Right lobe of liver (tissue), 6 donors: ENCODE data around the gene UTS2R. TPM values are rescaled to one million over a fixed set of nuclear protein-coding genes. Genes with fewer than 3 reads are reported as not detected.

ENCODE experiments used
- ATAC-seq, 4 donors: fragments of 200-7000 bp; cut with Tn5 transposase; one replicate each; pipeline ENCODE4 v1.9.1; 2020; ENCODE audit warnings: mild to moderate bottlenecking in 4 of 4, moderate library complexity in 4 of 4
- DNase-seq, 3 donors: peaks; one replicate each; pipeline ENCODE4 v3.0.0-alpha.2; 2020
- H3K27ac ChIP-seq, 3 donors: fragments of 200-600 bp; one replicate each; pipeline ENCODE4 v1.8.0; 2022
- H3K27me3 ChIP-seq, 2 donors: fragments of 200-600 bp; one replicate each; pipeline ENCODE4 v1.8.0; 2022
- H3K36me3 ChIP-seq, 4 donors: fragments of 200-600 bp; sonication (generic) in 1 of 4; one replicate each; pipeline versions ENCODE4 v1.5.1 to v1.8.0; 2017 to 2022; ENCODE audit warnings: control low read depth in 1 of 4
- H3K4me1 ChIP-seq, 4 donors: fragments of 200-600 bp; sonication (generic) in 1 of 4; one replicate each; pipeline versions ENCODE4 v1.5.1 to v1.8.0; 2017 to 2022; ENCODE audit warnings: control low read depth in 1 of 4
- H3K4me3 ChIP-seq, 3 donors: fragments of 200-600 bp; one replicate each; pipeline ENCODE4 v1.8.0; 2022
- H3K9me3 ChIP-seq, 4 donors: fragments of 200-600 bp; sonication (generic) in 1 of 4; one replicate each; pipeline versions ENCODE4 v1.5.1 to v1.8.0; 2017 to 2022; ENCODE audit warnings: control low read depth in 1 of 4
- POLR2A ChIP-seq: fragments of 450-650 bp; IDR thresholded peaks from one replicate; pipeline ENCODE4 v1.6.1; 2017; ENCODE audit warnings: antibody characterized with exemption, mild to moderate bottlenecking
- WGBS: methylation state at CpG from one replicate; pipeline ENCODE4 v1.1.6; 2018; ENCODE audit warnings: low coverage, low lambda C conversion rate; ENCODE audit not compliant: insufficient coverage; ENCODE audit errors: missing lambda C conversion rate; 5-methylcytosine and 5-hydroxymethylcytosine counted together
- intact Hi-C, 2 donors: fragments of 100-400 bp; cut with DNase I; formaldehyde crosslinking; loops; one replicate each; pipeline versions ENCODE4 v1.11.2 to v1.14.1; 2022
- total RNA-seq, 6 experiments: library from RNA; depleted of rRNA in 2 of 6; stranded (reverse); fragments of >200 nt in 2 of 6; fragmentation: NEBNext Ultra II Directional in 3 of 6; extraction: Animal tissue kit (Norgen Biotek cat#: 25700) in 3 of 6; gene quantifications; one replicate each; pipeline versions ENCODE4 v1.1.0 to v1.2.4, GENCODE V29; 2016 to 2023
- TF ChIP-seq, protein P1 (sequence below), 4 donors: fragments of 200-600 bp in 3 of 4; fragments of 450-650 bp in 1 of 4; IDR thresholded peaks; one replicate each; pipeline versions ENCODE4 v1.5.1 to v1.8.0; 2016 to 2022; ENCODE audit warnings: antibody characterized with exemption in 4 of 4, mild to moderate bottlenecking in 2 of 4
- donor health status: DM: no; HTN: yes; CAD: no.
- donor health status: DM: no; HTN: no; CAD: no.
- donor health status: DM: no; HTN: no; CAD: no.
- donor health status: DM: no; HTN: yes; CAD: no.
- donor health status: DM: no; HTN: yes; CAD: no.

UTS2R gene
- total RNA-seq, 6 experiments from 2014 or later, result not detected

DNA sequence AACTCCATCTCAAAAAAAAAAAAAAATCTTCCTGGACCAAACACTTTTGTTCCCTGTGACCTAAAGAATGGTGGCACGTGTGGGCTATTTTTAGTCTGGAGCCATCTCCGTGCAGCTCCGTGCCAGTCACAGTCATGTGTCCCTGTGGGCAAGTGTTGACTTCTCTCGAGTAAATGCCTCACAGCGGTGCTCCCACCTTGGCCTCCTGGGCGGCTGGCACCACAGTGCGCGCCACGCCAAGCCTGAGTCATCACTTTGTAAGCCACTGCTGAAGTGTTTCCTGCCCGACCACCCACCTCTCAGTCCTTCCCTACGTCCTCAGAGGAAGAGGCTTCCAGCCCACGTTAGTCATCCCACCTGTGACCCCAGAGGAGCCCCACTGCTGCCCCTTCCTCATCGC, 35.7 kb downstream of the UTS2R start:
- Histone ChIP-seq H3K27me3 (no peaks in the 10 kb centered on the region), H3K36me3 (no peaks in the 10 kb centered on the region), H3K4me3 (no peak overlapping the region), H3K27ac (no peak overlapping the region), H3K4me1 (peaks cover 0 to 8% (median 0%) of the 10 kb centered on the region in 4 donors), H3K9me3 (no peaks in the 10 kb centered on the region)
- WGBS, result 64% methylated on average over 4 of the region's 13 CpGs
- ATAC-seq (no peak), DNase-seq (no peak)
- TF ChIP-seq POLR2A, result no peak
- TF ChIP-seq, protein P1, sequence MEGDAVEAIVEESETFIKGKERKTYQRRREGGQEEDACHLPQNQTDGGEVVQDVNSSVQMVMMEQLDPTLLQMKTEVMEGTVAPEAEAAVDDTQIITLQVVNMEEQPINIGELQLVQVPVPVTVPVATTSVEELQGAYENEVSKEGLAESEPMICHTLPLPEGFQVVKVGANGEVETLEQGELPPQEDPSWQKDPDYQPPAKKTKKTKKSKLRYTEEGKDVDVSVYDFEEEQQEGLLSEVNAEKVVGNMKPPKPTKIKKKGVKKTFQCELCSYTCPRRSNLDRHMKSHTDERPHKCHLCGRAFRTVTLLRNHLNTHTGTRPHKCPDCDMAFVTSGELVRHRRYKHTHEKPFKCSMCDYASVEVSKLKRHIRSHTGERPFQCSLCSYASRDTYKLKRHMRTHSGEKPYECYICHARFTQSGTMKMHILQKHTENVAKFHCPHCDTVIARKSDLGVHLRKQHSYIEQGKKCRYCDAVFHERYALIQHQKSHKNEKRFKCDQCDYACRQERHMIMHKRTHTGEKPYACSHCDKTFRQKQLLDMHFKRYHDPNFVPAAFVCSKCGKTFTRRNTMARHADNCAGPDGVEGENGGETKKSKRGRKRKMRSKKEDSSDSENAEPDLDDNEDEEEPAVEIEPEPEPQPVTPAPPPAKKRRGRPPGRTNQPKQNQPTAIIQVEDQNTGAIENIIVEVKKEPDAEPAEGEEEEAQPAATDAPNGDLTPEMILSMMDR (IDR thresholded peaks at IDR 0.05), result no peak
- intact Hi-C loops, result no loop called here

DNA sequence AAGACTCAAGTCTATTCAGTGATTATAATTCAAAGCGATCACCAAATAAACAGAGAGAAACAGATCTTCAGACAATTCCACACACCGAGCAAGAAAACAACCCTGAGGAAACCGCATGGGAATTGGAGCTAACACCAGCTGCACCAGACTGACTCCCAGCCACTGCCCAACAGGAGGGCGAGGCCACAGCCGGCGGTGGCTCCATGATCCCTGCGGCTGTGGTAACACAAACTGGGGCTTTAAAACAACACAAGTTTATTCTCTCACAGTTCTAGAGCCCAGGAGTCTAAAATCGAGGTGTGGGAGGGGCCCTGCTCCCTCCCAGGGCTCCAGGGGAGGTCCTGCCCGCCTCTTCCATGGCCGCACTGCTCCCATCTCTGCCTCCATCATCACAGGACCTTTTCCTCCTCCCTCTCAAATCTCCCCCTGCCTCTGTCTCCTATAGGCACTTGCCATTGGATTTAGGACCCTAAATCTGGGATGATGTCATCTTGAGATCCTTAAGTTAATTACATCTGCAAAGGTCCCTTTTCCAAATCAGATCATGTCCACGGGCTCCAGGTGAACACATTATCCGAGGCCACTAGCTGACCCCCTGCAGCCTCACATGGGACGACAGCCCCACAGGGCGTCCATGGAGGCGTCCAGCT, 36.8 kb downstream of the UTS2R start:
- DNase-seq (no peak), ATAC-seq (no peak)
- H3K4me3 ChIP-seq, result no peak overlapping the region
- no peaks in the 10 kb centered on the region for H3K36me3 ChIP-seq
- 94% methylated on average over 6 of the region's 15 CpGs for WGBS
- H3K9me3 ChIP-seq, result no peaks in the 10 kb centered on the region
- TF ChIP-seq, protein P1 (IDR thresholded peaks at IDR 0.05), result no peak
- no peak for TF ChIP-seq POLR2A
- H3K4me1 ChIP-seq, result no peaks in the 10 kb centered on the region
- intact Hi-C loops, result no loop called here
- no peak overlapping the region for H3K27ac ChIP-seq
- no peaks in the 10 kb centered on the region for H3K27me3 ChIP-seq

DNA sequence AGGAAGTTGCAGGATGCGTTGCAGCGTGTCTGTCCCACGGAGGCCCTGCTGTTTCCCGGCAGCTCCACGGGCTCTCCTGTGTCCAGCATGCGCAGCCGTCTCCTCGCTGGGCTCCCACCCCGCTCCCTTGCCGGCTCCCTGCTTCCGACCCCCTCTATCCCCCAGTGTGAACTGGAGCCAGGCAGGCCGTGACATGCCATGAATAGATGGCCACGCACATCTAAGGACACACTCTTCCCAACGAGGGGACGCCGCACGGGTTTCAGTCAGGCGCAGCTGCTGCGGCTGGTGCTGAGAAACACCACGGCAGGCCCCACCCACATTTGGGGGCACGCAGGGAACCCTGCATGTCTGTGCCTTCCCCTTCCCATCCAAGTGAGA, 37.4 kb downstream of the UTS2R start:
- H3K36me3 ChIP-seq, result no peaks in the 10 kb centered on the region
- no peaks in the 10 kb centered on the region for H3K27me3 ChIP-seq
- DNase-seq (no peak), ATAC-seq (no peak)
- TF ChIP-seq POLR2A, result no peak
- TF ChIP-seq, protein P1 (IDR thresholded peaks at IDR 0.05), result no peak
- no peaks in the 10 kb centered on the region for H3K4me1 ChIP-seq
- H3K9me3 ChIP-seq, result no peaks in the 10 kb centered on the region
- intact Hi-C loops, result no loop called here
- no peak overlapping the region for H3K27ac ChIP-seq
- H3K4me3 ChIP-seq, result no peak overlapping the region
- WGBS, result no CpG with 5 or more reads among the region's 21 CpGs

DNA sequence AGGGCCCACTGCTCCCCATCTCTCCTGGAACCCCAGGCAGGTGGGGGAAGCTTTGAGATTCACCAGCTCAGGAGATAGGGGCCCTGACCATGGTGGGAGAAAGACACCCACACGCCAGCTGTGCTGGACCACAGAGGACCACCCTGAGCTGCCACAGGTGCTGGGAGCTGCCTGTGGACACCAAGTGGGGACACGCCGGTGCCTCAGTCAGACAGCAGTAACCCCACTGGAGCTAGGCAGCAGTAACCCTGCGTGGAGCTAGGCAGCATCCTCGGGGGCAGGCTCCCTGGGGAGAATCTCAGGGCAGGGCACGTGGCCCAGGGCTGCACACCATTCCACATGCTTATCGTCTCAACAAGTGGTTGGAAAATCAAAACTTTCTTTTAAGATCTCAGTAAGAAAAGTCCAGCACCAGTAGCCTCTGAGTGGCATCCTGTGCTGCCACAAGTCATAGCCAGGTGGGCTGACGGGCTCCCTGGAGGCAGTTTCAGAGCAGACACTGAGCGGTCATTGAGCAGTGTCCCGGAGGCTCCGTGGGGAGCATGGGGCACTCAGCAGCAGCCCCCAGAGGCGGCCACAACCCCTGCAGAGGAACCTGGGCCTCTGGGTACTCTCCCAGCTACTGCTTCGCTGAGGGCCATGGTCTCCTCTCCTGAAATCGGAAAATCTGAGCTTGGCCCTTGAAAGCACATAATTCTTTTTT, 38.6 kb downstream of the UTS2R start:
- intact Hi-C loops, result loop anchor here in 1 of 2 donors (10.0 kb wide), 1 partner anchor 55 kb away; the partner anchor contains the start of gene TEX19
- Histone ChIP-seq H3K4me3 (no peak overlapping the region), H3K9me3 (no peaks in the 10 kb centered on the region), H3K4me1 (peaks cover 0 to 4% (median 0%) of the 10 kb centered on the region in 4 donors), H3K36me3 (no peaks in the 10 kb centered on the region), H3K27me3 (no peaks in the 10 kb centered on the region), H3K27ac (no peak overlapping the region)
- 100% methylated on average over 7 of the region's 14 CpGs for WGBS
- ATAC-seq, result no peak
- DNase-seq, result no peak
- no peak for TF ChIP-seq POLR2A
- TF ChIP-seq, protein P1 (IDR thresholded peaks at IDR 0.05), result no peak
